Measurements from ENCODE around the gene ISYNA1. TPM values are rescaled to one million over a fixed set of nuclear protein-coding genes. Genes with fewer than 3 reads are reported as not detected.

ISYNA1 gene
- total and polyA plus RNA-seq, 10 of the 15 experiments (the other 5 are each of a cell fraction or from before 2014, with no cell fraction given): 1.9 to 37.0 (median 9.1) TPM

GRCh38 chr19:18418029-18418482 is 19.9 kb downstream of the ISYNA1 start:
- ChIA-PET RAD21 (ENCODE audit: unreplicated experiment) (interaction anchor here (0.6 to 2.1 kb wide), 7 partner anchors 11 to 426 kb away, joined by 3 to 12 read pairs (median 6); partner anchors contain the start of genes JUND and LSM4), SMC1A (ENCODE audit: uncharacterized antibody, unreplicated experiment) (interaction anchor here (0.6 to 2.6 kb wide), 5 partner anchors 11 to 136 kb away, joined by 3 to 11 read pairs (median 3); no protein-coding TSS in a partner anchor), POLR2A (interaction anchor here (0.5 to 2.6 kb wide), 10 partner anchors 10 to 241 kb away, joined by 3 to 21 read pairs (median 4); partner anchors contain the start of genes JUND and LSM4), CTCF (interaction anchor here (0.8 to 2.1 kb wide), 6 partner anchors 14 to 139 kb away, joined by 3 to 14 read pairs (median 5); partner anchors contain the start of gene GDF15)
- Histone ChIP-seq H3K9ac (ENCODE audit: control insufficient read depth, insufficient read depth, low read length) (no peak overlapping the region), H3K4me3 (peak overlapping the region; percentile 65; the same call in 1 of the 2 replicates), H4K20me1 (ENCODE audit: control insufficient read depth, insufficient read depth) (no peaks in the 10 kb centered on the region), H3K36me3 (ENCODE audit: control insufficient read depth in 2 of 2, insufficient read depth in 2 of 2, low read length in 1 of 2) (no peaks in the 10 kb centered on the region), H3K4me2 (ENCODE audit: control insufficient read depth, insufficient read depth) (peak overlapping the region; percentile 94), H3K27me3 (replicated peaks in 1 of 2; ENCODE audit: control insufficient read depth in 2 of 2, insufficient read depth in 2 of 2, low read length in 1 of 2) (no peaks in the 10 kb centered on the region), H2AFZ (ENCODE audit: control insufficient read depth, low read depth, low read length) (0 out of 2 replicates have a peak overlapping the region, but pooled peaks have one; percentile 9), H3K79me2 (ENCODE audit: control insufficient read depth, insufficient read depth, low read length) (peaks cover 38% of the 10 kb centered on the region), H3K9me3 (replicated peaks; ENCODE audit: control insufficient read depth, insufficient read depth, low read length) (no peaks in the 10 kb centered on the region), H3K4me1 (ENCODE audit: control insufficient read depth, insufficient read depth, low read length) (peaks cover 69% of the 10 kb centered on the region), H3K27ac (ENCODE audit: control insufficient read depth, insufficient read depth) (peak overlapping the region; percentile 19; the same call in 1 of the 2 replicates)
- no peak for TF ChIP-seq TCF7 (IDR thresholded peaks at IDR 0.05; ENCODE audit: borderline replicate concordance)
- TF ChIP-seq BACH1 (IDR thresholded peaks at IDR 0.05; ENCODE audit: borderline replicate concordance): peak; percentile 74
- no peak for TF ChIP-seq STAT1 (conservative IDR thresholded peaks at IDR 0.05)
- TF ChIP-seq IKZF1 (conservative IDR thresholded peaks at IDR 0.05): 0 out of 2 replicates have a peak, but pooled peaks have one; percentile 5
- TF ChIP-seq FOS (IDR thresholded peaks at IDR 0.05; ENCODE audit: borderline replicate concordance, extremely low read depth, insufficient read length): no peak
- TF ChIP-seq ZNF207 (IDR thresholded peaks at IDR 0.05; ENCODE audit: borderline replicate concordance): no peak
- TF ChIP-seq, protein P1, sequence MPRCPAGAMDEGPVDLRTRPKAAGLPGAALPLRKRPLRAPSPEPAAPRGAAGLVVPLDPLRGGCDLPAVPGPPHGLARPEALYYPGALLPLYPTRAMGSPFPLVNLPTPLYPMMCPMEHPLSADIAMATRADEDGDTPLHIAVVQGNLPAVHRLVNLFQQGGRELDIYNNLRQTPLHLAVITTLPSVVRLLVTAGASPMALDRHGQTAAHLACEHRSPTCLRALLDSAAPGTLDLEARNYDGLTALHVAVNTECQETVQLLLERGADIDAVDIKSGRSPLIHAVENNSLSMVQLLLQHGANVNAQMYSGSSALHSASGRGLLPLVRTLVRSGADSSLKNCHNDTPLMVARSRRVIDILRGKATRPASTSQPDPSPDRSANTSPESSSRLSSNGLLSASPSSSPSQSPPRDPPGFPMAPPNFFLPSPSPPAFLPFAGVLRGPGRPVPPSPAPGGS (IDR thresholded peaks at IDR 0.05; ENCODE audit: borderline replicate concordance, insufficient read depth, low read depth, low read length, poor library complexity, severe bottlenecking): no peak
- TF ChIP-seq, protein P2, sequence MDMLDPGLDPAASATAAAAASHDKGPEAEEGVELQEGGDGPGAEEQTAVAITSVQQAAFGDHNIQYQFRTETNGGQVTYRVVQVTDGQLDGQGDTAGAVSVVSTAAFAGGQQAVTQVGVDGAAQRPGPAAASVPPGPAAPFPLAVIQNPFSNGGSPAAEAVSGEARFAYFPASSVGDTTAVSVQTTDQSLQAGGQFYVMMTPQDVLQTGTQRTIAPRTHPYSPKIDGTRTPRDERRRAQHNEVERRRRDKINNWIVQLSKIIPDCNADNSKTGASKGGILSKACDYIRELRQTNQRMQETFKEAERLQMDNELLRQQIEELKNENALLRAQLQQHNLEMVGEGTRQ (IDR thresholded peaks at IDR 0.05; ENCODE audit: borderline replicate concordance, low read depth, low read length): no peak
- TF ChIP-seq PAX5 (IDR thresholded peaks at IDR 0.05; ENCODE audit: borderline replicate concordance, low read depth, low read length): no peak
- peak in 1 of 2 experiments; percentile 58; a peak in 1 of 3 replicates for TF ChIP-seq EGR1 (IDR thresholded peaks at IDR 0.05; ENCODE audit: borderline replicate concordance in 1 of 2, low read depth in 2 of 2, low read length in 2 of 2)
- no peak for TF ChIP-seq RAD21 (IDR thresholded peaks at IDR 0.05; ENCODE audit: insufficient read depth, low read depth, low read length)
- no peak for TF ChIP-seq PML (IDR thresholded peaks at IDR 0.05; ENCODE audit: low read length)
- peak; percentile 82 to 93 for TF ChIP-seq BHLHE40 (IDR thresholded peaks at IDR 0.05; ENCODE audit: borderline replicate concordance in 1 of 2, low read depth in 2 of 2, low read length in 1 of 2)
- TF ChIP-seq ZNF217 (IDR thresholded peaks at IDR 0.05): no peak
- no peak for TF ChIP-seq STAT3 (IDR thresholded peaks at IDR 0.05; ENCODE audit: low read depth, low read length)
- TF ChIP-seq JUND (IDR thresholded peaks at IDR 0.05; ENCODE audit: low read depth, low read length): no peak
- TF ChIP-seq RAD51 (IDR thresholded peaks at IDR 0.05): no peak
- no peak for TF ChIP-seq SMARCA5 (IDR thresholded peaks at IDR 0.05)
- no peak for TF ChIP-seq MEF2A (IDR thresholded peaks at IDR 0.05; ENCODE audit: insufficient read depth, low read depth, low read length)
- TF ChIP-seq SREBF1 (IDR thresholded peaks at IDR 0.05; ENCODE audit: low read length): no peak
- no peak for TF ChIP-seq MTA2 (IDR thresholded peaks at IDR 0.05; ENCODE audit: low read depth)
- no peak for TF ChIP-seq ETV6 (conservative IDR thresholded peaks at IDR 0.05 in 1 of 2, IDR thresholded peaks at IDR 0.05 in 1 of 2; ENCODE audit: borderline replicate concordance in 1 of 2, low read depth in 1 of 2)
- BruUV-seq (replicated peaks): no TSS peak
- in situ Hi-C loops (cut with MboI): no loop called here
- ATAC-seq (no peak), FAIRE-seq (no peak), DNase-seq (ENCODE audit: low read depth, low spot score) (no peak)
- WGBS (ENCODE audit: insufficient coverage, insufficient replicate concordance, low lambda C conversion rate, missing lambda C conversion rate): 18% methylated on average over 30 of the region's 30 CpGs
- intact Hi-C loops (cut with micrococcal nuclease; ENCODE audit: unreplicated experiment): loop anchor here (10.0 kb wide), 1 partner anchor 213 kb away; the partner anchor contains the start of gene RAB3A
